ENCODE measurements around the gene MCM9.

- TF ChIP-seq CTCF (conservative IDR thresholded peaks at IDR 0.05; ENCODE audit: low read depth, low read length) (no peak), CHD1 (IDR thresholded peaks at IDR 0.05; ENCODE audit: low read depth, low read length) (no peak), MAZ (IDR thresholded peaks at IDR 0.05; ENCODE audit: borderline replicate concordance, low read depth, low read length) (no peak), POLR2A (IDR thresholded peaks at IDR 0.05; ENCODE audit: low read depth, low read length) (no peak), USF2 (IDR thresholded peaks at IDR 0.05; ENCODE audit: low read depth, low read length) (no peak), RFX5 (IDR thresholded peaks at IDR 0.05; ENCODE audit: low read depth, low read length) (no peak), RAD21 (IDR thresholded peaks at IDR 0.05; ENCODE audit: low read length) (no peak), MAFK (IDR thresholded peaks at IDR 0.05; ENCODE audit: low read depth, low read length) (no peak), ELK1 (IDR thresholded peaks at IDR 0.05; ENCODE audit: borderline replicate concordance, low read depth, low read length) (no peak), MXI1 (IDR thresholded peaks at IDR 0.05; ENCODE audit: borderline replicate concordance, low read depth, low read length) (no peak), NFE2L2 (IDR thresholded peaks at IDR 0.05; ENCODE audit: low read depth, low read length) (no peak), CEBPB (IDR thresholded peaks at IDR 0.05; ENCODE audit: low read depth, low read length) (no peak)
These were observed 45.8 kb downstream of the MCM9 start for GRCh38 chr6:118889163-118889562.

Data from IMR-90 (cell line).